ENCODE data around the gene PBXIP1. TPM values are rescaled to one million over a fixed set of nuclear protein-coding genes. Genes with fewer than 3 reads are reported as not detected.

The PBXIP1 gene
- total and polyA plus RNA-seq, 2 of the 13 experiments (the other 11 are each of a cell fraction or from before 2014, with no cell fraction given): 16.3 to 31.9 TPM

GRCh38 chr1:155003766-155004351, 48.0 kb upstream of the PBXIP1 start (continued):
- TF ChIP-seq SAP130 (CRISPR knock-in tag; IDR thresholded peaks at IDR 0.05; ENCODE audit: low read depth): peak; percentile 51; the same call in 1 of the 2 replicates
- TF ChIP-seq MEF2D (CRISPR knock-in tag; IDR thresholded peaks at IDR 0.05): 0 out of 2 replicates have a peak, but pooled peaks have one; percentile 34
- no peak for TF ChIP-seq TEAD3 (CRISPR knock-in tag; optimal IDR thresholded peaks at IDR 0.05; ENCODE audit: borderline replicate concordance)
- no peak for TF ChIP-seq ZNF280D (CRISPR knock-in tag; IDR thresholded peaks at IDR 0.05)
- 0 out of 2 replicates have a peak, but pooled peaks have one; percentile 40 for TF ChIP-seq ZNF296 (CRISPR knock-in tag; conservative IDR thresholded peaks at IDR 0.05)
- TF ChIP-seq HOMEZ (CRISPR knock-in tag; IDR thresholded peaks at IDR 0.05; ENCODE audit: low read depth): no peak
- no peak for TF ChIP-seq ZNF225 (CRISPR knock-in tag; IDR thresholded peaks at IDR 0.05)
- TF ChIP-seq ZNF441 (CRISPR knock-in tag; IDR thresholded peaks at IDR 0.05; ENCODE audit: borderline replicate concordance): peak; percentile 12; the same call in 1 of the 2 replicates
- no peak for TF ChIP-seq BRF2 (CRISPR knock-in tag; IDR thresholded peaks at IDR 0.05)
- no peak for TF ChIP-seq HOXA9 (CRISPR knock-in tag; IDR thresholded peaks at IDR 0.05; ENCODE audit: borderline replicate concordance)
- no peak for TF ChIP-seq EHMT2 (IDR thresholded peaks at IDR 0.05; ENCODE audit: borderline replicate concordance, low read depth, low read length)
- TF ChIP-seq TARDBP (CRISPR knock-in tag; IDR thresholded peaks at IDR 0.05): no peak
- no peak for TF ChIP-seq ZNF138 (CRISPR knock-in tag; IDR thresholded peaks at IDR 0.05; ENCODE audit: low read depth)
- no peak for TF ChIP-seq CEBPZ (IDR thresholded peaks at IDR 0.05; ENCODE audit: low read length)
- 0 out of 2 replicates have a peak, but pooled peaks have one; percentile 31 for TF ChIP-seq KAT8 (CRISPR knock-in tag; IDR thresholded peaks at IDR 0.05)
- TF ChIP-seq HOXA5 (CRISPR knock-in tag; IDR thresholded peaks at IDR 0.05): no peak
